Motor neuron (in vitro differentiated cells): ENCODE data around the gene PRSS50. TPM values are rescaled to one million over a fixed set of nuclear protein-coding genes. Genes with fewer than 3 reads are reported as not detected.

Experiments used
- ATAC-seq, 8 experiments: fragments of 200-7000 bp; cut with Tn5 transposase; replicated peaks in 6 of 8; 2 replicates each; pipeline ENCODE4 v1.8.0; 2021; ENCODE audit warnings: mild to moderate bottlenecking in 8 of 8, moderate library complexity in 8 of 8
- H3K27ac ChIP-seq, 2 donors: fragments of 250-450 bp; sonication (Bioruptor Pico); 2 replicates each; pipeline ENCODE4 v1.9.0; 2021; ENCODE audit warnings: antibody characterized with exemption in 2 of 2, mild to moderate bottlenecking in 2 of 2, moderate library complexity in 1 of 2
- H3K4me1 ChIP-seq, 2 donors: fragments of 250-450 bp; sonication (Bioruptor Pico); replicated peaks in 1 of 2; 2 replicates each; pipeline ENCODE4 v1.6.1; 2021; ENCODE audit warnings: antibody characterized with exemption in 2 of 2, mild to moderate bottlenecking in 2 of 2, moderate library complexity in 1 of 2
- H3K4me3 ChIP-seq, 5 donors: fragments of 250-450 bp; sonication (Bioruptor Pico); 2 replicates each; pipeline ENCODE4 v1.9.0; 2021; ENCODE audit warnings: antibody characterized with exemption in 5 of 5, mild to moderate bottlenecking in 5 of 5, moderate library complexity in 4 of 5
- WGBS, 10 experiments: fragments of 450-650 bp; shearing (Covaris generic); methylation state at CpG; one replicate each; pipeline ENCODE4 v1.0.0; 2022; 5-methylcytosine and 5-hydroxymethylcytosine counted together
- in situ Hi-C, 9 experiments: fragments of 400-800 bp; cut with MboI; loops; one replicate each; pipeline ENCODE4 v1.15.0; 2021; ENCODE audit warnings: low sequenced_read_pairs in 9 of 9, low pct_unique_long_range_greater_than_20kb in 2 of 9; ENCODE audit not compliant: unreplicated experiment in 9 of 9
- total RNA-seq, 8 experiments: library from RNA; unstranded; fragments of 300-600 nt; gene quantifications; 2 replicates each; pipeline versions ENCODE4 v1.2.3 to v1.2.4, GENCODE V29; 2022

PRSS50 gene
- total RNA-seq, 8 experiments from 2014 or later, result 0.08 to 0.85 (median 0.24) TPM; not detected in 4

- 40 to 87% (median 65%) methylated on average over 1 to 4 of the region's 4 CpGs; no CpG with 5 or more reads in 4 of the 10 experiments for WGBS, 10 experiments
- in situ Hi-C loops, result loop anchor here in 8 of 9 experiments (10.0 to 25.0 kb wide), 5 partner anchors 165 to 642 kb away; partner anchors contain the start of gene PTH1R (in 5 of the 8)
- ATAC-seq, result no peak
- no peaks in the 10 kb centered on the region for H3K4me1 ChIP-seq
- H3K27ac ChIP-seq, result no peak overlapping the region
- H3K4me3 ChIP-seq, result no peak overlapping the region
Measured at GRCh38 chr3:46719735-46720271, 2.1 kb upstream of the PRSS50 start.

- no peak for ATAC-seq
Measured at GRCh38 chr3:46719044-46719565, 1.4 kb upstream of the PRSS50 start.

GRCh38 chr3:46716461-46717441 lies 918 bp downstream of the PRSS50 start:
- Histone ChIP-seq H3K4me1 (no peaks in the 10 kb centered on the region), H3K27ac (no peak overlapping the region), H3K4me3 (no peak overlapping the region)
- in situ Hi-C loops, result loop anchor here in 8 of 9 experiments (10.0 to 25.0 kb wide), 5 partner anchors 168 to 646 kb away; partner anchors contain the start of gene PTH1R (in 5 of the 8)
- WGBS, 10 experiments, result 53 to 100% (median 86%) methylated on average over 1 to 7 of the region's 19 CpGs; no CpG with 5 or more reads in 4 of the 10 experiments
- ATAC-seq, result no peak

More at GRCh38 chr3:46719044-46719565, 1.4 kb upstream of the PRSS50 start:
- Histone ChIP-seq H3K27ac (no peak overlapping the region), H3K4me3 (no peak overlapping the region), H3K4me1 (no peaks in the 10 kb centered on the region)
- 29 to 83% (median 69%) methylated on average over 1 to 2 of the region's 2 CpGs; no CpG with 5 or more reads in 6 of the 10 experiments for WGBS, 10 experiments
- in situ Hi-C loops, result loop anchor here in 8 of 9 experiments (10.0 to 25.0 kb wide), 5 partner anchors 166 to 643 kb away; partner anchors contain the start of gene PTH1R (in 5 of the 8)

DNA sequence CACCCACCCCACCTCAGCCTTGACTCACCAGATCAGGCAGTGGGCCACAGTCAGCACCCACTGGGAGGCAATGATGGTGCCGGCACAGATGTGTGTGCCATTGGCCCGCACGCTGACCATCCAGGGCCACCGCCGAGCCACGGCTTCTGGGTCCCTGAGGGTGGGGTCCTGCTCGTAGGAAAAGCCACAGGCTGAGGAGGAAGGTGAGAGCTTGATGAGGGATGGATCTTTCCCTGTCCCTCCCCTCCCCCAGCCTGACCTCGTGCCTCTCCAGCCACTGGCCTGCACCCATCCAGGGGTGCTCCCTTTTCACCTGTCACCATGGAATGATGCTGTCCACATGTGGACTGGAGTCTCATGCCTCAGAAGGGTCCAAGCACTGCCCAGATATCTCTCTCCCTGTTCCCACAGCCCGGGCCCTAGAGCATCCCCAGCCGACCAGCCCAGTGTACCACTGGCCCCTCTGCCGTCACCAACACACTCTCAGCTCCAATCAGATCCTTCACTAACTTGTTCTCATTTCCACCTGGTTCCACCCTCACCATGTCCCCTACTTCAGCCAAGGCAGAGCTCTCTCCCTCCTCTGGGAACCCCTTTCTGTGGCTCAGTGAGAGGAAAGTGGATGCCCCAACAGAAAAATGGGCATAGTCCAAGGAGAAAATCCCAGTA lies 2.0 kb downstream of the PRSS50 start:
- H3K4me3 ChIP-seq, result no peak overlapping the region
- H3K4me1 ChIP-seq, result peaks cover 4 to 6% of the 10 kb centered on the region in 2 donors
- WGBS, 10 experiments, result 20 to 100% (median 83%) methylated on average over 1 to 8 of the region's 11 CpGs; no CpG with 5 or more reads in 5 of the 10 experiments
- no peak overlapping the region for H3K27ac ChIP-seq
- no peak for ATAC-seq
- in situ Hi-C loops, result loop anchor here in 8 of 9 experiments (10.0 to 25.0 kb wide), 5 partner anchors 169 to 647 kb away; partner anchors contain the start of gene PTH1R (in 5 of the 8)

DNA sequence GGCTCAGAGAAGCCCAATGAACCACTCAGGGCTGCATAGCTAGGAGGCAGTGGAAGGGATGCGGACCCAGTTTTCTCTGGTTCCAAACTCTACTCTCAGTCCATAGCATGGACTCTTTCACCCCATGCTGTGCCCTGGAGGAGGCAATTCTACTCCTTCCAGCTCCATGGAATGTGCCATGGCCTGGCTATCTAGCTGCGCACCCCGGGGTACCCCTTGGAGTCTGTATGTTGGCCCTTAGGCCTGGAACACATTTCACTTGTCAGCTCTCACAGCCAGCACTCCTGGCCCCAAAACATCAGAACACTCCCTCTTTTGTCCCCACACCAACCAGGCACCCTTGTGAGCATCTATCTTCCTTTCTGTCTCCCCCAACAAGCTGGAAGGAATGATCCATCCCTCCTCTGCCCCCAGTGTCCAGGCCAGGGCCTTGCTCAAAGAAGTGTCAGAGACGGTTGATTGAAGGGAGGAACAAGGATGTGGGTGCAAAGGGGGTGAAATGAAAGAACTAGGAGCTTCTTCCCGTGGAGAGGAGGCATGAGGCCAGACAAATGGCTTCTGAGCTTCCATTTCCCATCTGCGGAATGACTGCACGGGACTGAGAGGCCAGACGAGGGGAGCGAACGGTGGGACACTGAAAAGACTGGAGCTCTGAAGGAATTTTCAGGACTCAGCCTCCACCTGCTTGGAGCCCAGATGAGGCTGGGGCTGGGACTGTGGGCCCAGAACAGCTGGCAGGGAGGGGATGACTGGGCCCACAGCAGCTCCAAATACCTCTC lies 2.8 kb downstream of the PRSS50 start:
- WGBS, 10 experiments, result 0 to 80% (median 74%) methylated on average over 1 to 9 of the region's 10 CpGs; no CpG with 5 or more reads in 2 of the 10 experiments

DNA sequence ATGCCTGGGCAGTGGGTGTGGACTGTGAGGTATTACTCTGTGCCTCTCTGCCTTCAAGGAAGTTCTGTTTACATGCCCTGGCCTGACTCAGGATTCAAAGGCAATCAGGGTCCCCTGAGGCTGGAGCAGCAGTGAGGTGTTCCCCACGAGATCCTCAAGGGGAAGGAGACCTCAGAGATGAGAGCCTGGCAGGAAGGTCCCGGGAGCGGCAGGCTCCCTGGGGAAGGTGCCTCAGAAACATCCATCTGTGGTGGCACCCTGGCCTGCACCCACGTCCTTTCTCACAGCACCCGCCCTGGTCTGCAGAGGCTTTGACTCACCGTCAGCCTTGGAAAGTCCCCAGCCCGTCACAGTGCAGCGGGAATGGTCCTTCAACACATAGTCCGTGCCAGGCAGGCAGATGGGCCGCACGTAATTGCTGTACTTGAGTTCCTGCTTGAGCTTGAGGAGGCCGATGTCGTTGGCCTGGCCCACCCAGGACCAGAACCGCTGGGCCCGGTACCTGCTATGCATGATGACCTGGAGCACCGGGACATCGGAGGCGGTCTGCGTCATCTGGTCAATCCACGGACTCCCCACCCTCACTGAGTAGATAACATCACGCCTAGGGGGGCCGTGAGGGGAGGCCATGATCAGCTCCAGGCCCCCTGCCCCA lies 3.6 kb downstream of the PRSS50 start:
- Histone ChIP-seq H3K4me3 (no peak overlapping the region), H3K4me1 (peaks cover 6% of the 10 kb centered on the region in 2 donors), H3K27ac (no peak overlapping the region)
- ATAC-seq, result no peak
- WGBS, 10 experiments, result 45 to 95% (median 80%) methylated on average over 1 to 4 of the region's 22 CpGs; no CpG with 5 or more reads in 6 of the 10 experiments
- in situ Hi-C loops, result loop anchor here in 8 of 9 experiments (10.0 to 25.0 kb wide), 5 partner anchors 171 to 648 kb away; partner anchors contain the start of gene PTH1R (in 5 of the 8)

More for the DNA sequence above, 2.8 kb downstream of the PRSS50 start:
- no peak overlapping the region for H3K27ac ChIP-seq
- peaks cover 6% of the 10 kb centered on the region in 2 donors for H3K4me1 ChIP-seq
- no peak overlapping the region for H3K4me3 ChIP-seq
- in situ Hi-C loops, result loop anchor here in 8 of 9 experiments (10.0 to 25.0 kb wide), 5 partner anchors 170 to 647 kb away; partner anchors contain the start of gene PTH1R (in 5 of the 8)
- ATAC-seq, result no peak

DNA sequence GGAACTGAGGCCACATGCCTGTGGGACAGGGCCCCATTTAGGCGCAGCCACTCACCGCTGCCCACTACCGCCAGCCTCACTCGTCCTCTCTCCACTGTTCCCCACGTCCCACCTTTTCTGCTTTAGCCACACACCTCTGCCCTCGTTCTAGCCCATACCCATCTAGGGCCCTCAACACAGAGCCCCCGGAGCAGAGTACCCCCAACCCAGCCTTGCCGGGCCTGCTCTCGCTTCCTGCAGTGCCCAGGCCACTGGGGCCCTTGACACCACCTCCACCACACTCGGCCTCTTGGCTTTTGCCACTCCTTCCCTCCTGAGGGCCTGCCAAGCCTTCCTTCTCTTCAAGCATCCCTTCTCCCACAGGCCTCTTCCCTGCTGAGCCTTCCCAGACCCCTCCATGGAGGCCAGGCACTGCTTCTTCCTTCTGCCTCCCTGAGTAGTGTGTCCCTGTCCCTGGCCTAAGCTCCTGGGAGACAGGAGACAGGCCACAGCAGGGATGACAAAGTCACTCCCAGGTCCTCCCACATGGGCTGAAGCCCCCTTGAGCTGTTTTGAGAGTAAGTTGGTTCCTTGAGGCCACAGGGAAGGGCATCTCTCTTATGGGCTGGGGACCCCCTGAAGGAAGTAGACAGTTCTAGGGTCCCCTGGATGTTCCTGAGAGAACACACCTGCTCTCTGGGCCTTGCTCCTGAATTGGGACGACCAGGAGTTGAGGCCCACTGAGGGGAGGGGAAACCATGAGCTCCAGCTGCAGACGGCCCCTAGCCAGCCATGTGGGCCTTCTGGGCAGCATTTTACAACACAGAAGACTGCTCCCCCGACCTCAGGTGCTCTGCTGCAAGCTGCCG lies 4.4 kb downstream of the PRSS50 start:
- 0 to 100% (median 58%) methylated on average over 1 to 5 of the region's 14 CpGs; no CpG with 5 or more reads in 2 of the 10 experiments for WGBS, 10 experiments
- in situ Hi-C loops, result loop anchor here in 8 of 9 experiments (10.0 to 25.0 kb wide), 5 partner anchors 172 to 649 kb away; partner anchors contain the start of gene PTH1R (in 5 of the 8)
- Histone ChIP-seq H3K4me1 (peaks cover 6% of the 10 kb centered on the region in 2 donors), H3K27ac (no peak overlapping the region), H3K4me3 (no peak overlapping the region)
- no peak for ATAC-seq

DNA sequence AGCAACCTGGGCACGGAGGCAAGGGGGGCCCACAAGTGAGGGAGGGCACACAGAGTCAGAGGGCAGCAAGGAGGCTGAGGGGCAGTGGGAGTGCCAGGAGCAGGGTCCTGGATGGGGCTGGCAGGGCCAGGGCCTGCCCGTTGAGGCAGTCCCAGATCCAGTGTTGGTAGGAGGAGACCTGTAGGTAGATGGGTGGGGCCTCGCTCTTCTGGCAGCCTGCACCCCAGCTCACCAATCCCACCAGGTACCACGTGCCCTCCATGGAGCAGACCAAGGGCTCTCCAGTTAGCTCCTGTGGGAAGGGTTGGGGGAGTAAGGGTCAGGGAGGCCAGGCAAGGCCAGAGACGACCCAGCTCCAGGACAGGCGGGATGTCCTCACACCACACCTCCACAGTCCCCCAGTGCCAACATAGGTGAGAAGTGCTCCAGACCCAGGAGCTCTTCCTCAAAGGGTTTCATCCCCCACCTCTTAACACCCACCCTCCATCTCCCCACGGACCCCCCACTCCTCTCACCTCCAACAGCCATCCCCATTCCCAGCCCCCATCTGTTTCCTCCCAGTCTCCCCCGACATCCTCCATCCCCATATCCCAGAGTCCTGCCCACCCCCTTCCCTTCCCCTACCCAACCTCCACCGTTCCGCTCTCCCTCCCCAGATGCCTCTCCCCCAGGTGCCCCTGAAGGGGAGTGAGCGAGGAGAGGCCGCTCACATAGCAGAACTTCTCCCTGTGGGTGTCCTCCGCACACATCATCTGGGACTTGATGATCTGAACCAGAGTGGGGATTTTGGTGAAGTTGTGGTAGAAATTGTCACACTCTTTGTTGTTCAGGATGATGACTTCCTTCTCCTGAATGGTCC lies 5.2 kb downstream of the PRSS50 start:
- in situ Hi-C loops, result loop anchor here in 8 of 9 experiments (10.0 to 25.0 kb wide), 5 partner anchors 172 to 650 kb away; partner anchors contain the start of gene PTH1R (in 5 of the 8)
- Histone ChIP-seq H3K4me3 (no peak overlapping the region), H3K27ac (no peak overlapping the region), H3K4me1 (peaks cover 6% of the 10 kb centered on the region in 2 donors)
- ATAC-seq, result no peak
- WGBS, 10 experiments, result 80% methylated on average over 1 of the region's 13 CpGs; no CpG with 5 or more reads in 9 of the 10 experiments

DNA sequence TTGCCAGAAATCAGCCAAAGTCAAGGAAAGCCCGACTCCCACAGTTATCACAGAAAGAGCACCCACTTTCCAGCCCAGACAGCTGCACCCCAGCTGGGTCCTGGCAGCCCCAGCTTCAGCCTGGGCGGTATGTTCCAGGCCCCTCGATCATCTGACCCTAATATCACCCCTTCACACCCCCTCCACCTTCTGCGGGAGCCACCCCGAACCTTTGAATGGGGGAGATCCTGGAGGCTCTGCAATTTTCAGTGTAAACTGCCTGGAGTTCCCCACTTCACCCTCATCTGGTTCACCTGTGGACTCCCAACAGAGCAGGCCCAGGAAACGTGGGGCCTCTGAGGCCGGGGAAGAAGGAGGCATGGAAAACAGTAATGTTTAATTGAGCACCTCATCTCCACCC lies 5.9 kb downstream of the PRSS50 start:
- in situ Hi-C loops, result loop anchor here in 8 of 9 experiments (10.0 to 25.0 kb wide), 5 partner anchors 173 to 651 kb away; partner anchors contain the start of gene PTH1R (in 5 of the 8)
- no peak overlapping the region for H3K4me3 ChIP-seq
- H3K4me1 ChIP-seq, result peaks cover 6% of the 10 kb centered on the region in 2 donors
- no peak overlapping the region for H3K27ac ChIP-seq
- 70 to 72% methylated on average over 2 to 3 of the region's 7 CpGs; no CpG with 5 or more reads in 8 of the 10 experiments for WGBS, 10 experiments
- no peak for ATAC-seq
